Neural progenitor cell (in vitro differentiated cells): ENCODE results near the gene ANTXR1. TPM values are rescaled to one million over a fixed set of nuclear protein-coding genes. Genes with fewer than 3 reads are reported as not detected.
A peak's percentile ranks its signal among the peaks of the same experiment; 100 is the strongest.
"Not testable (repeated sequence)": the region's sequence is repeated elsewhere in the genome, so short reads cannot be mapped to it uniquely, and the experiment has no call there.

Source experiments
- DNase-seq: peaks from one replicate; pipeline ENCODE4 v3.0.0-alpha.2; 2016; ENCODE audit warnings: low spot score
- H2AFZ ChIP-seq: fragments of 200-600 bp; sonication (generic); replicated peaks from 2 replicates; pipeline ENCODE4 v1.6.1; 2016; ENCODE audit warnings: antibody characterized with exemption
- H3F3A ChIP-seq: fragments of 200-600 bp; sonication (generic); 2 replicates; pipeline ENCODE4 v1.6.1; 2016; ENCODE audit warnings: antibody characterized with exemption, low read depth
- H3K27ac ChIP-seq: fragments of 200-600 bp; sonication (generic); 2 replicates; pipeline ENCODE4 v1.5.1; 2016; ENCODE audit warnings: mild to moderate bottlenecking
- H3K27me3 ChIP-seq: fragments of 200-600 bp; sonication (generic); 2 replicates; pipeline ENCODE4 v1.6.1; 2016; ENCODE audit warnings: mild to moderate bottlenecking, moderate library complexity
- H3K36me3 ChIP-seq: fragments of 200-600 bp; sonication (generic); 2 replicates; pipeline ENCODE4 v1.5.1; 2016
- H3K4me1 ChIP-seq: fragments of 200-600 bp; sonication (generic); 2 replicates; pipeline ENCODE4 v1.6.1; 2016; ENCODE audit warnings: mixed run types
- H3K4me2 ChIP-seq: fragments of 200-600 bp; sonication (generic); 2 replicates; pipeline ENCODE4 v1.6.1; 2016
- H3K4me3 ChIP-seq: fragments of 200-600 bp; sonication (generic); 2 replicates; pipeline ENCODE4 v1.5.1; 2016
- H3K79me2 ChIP-seq: fragments of 200-600 bp; sonication (generic); 2 replicates; pipeline ENCODE4 v1.6.1; 2016; ENCODE audit warnings: low read depth
- H3K9ac ChIP-seq: fragments of 200-600 bp; sonication (generic); 2 replicates; pipeline ENCODE4 v1.6.1; 2016
- H3K9me3 ChIP-seq: fragments of 200-600 bp; sonication (generic); 2 replicates; pipeline ENCODE4 v1.5.1; 2016; ENCODE audit warnings: low read depth
- H4K20me1 ChIP-seq: fragments of 200-600 bp; sonication (generic); 2 replicates; pipeline ENCODE4 v1.6.1; 2016; ENCODE audit warnings: low read depth
- H3K27ac Mint-ChIP-seq: 3 replicates; pipeline ENCODE4 v1.8.0; 2021; ENCODE audit warnings: mixed read lengths
- H3K27me3 Mint-ChIP-seq: 2 replicates; pipeline ENCODE4 v1.8.0; 2022; ENCODE audit warnings: low read depth, mild to moderate bottlenecking, inconsistent platforms, moderate library complexity, mixed read lengths; ENCODE audit not compliant: insufficient read depth
- H3K36me3 Mint-ChIP-seq: 3 replicates; pipeline ENCODE4 v1.8.0; 2021; ENCODE audit warnings: mixed read lengths
- H3K4me1 Mint-ChIP-seq: 3 replicates; pipeline ENCODE4 v1.8.0; 2021; ENCODE audit warnings: mixed read lengths
- H3K4me3 Mint-ChIP-seq: 3 replicates; pipeline ENCODE4 v1.8.0; 2021; ENCODE audit warnings: mild to moderate bottlenecking, moderate library complexity, mixed read lengths
- H3K9me3 Mint-ChIP-seq: 3 replicates; pipeline ENCODE4 v1.8.0; 2020; ENCODE audit warnings: mixed read lengths
- CTCF ChIP-seq: fragments of 200-600 bp; sonication (generic); IDR thresholded peaks from 2 replicates; pipeline ENCODE4 v1.5.1; 2017; ENCODE audit warnings: antibody characterized with exemption, mild to moderate bottlenecking
- EZH2 ChIP-seq: fragments of 200-600 bp; sonication (generic); IDR thresholded peaks from 2 replicates; pipeline ENCODE4 v1.6.1; 2017; ENCODE audit warnings: antibody characterized with exemption, mild to moderate bottlenecking, moderate library complexity
- EZH2phosphoT487 ChIP-seq: fragments of 200-600 bp; sonication (generic); IDR thresholded peaks from 2 replicates; pipeline ENCODE4 v1.6.1; 2017; ENCODE audit warnings: antibody characterized with exemption
- total RNA-seq: library from RNA; depleted of rRNA; stranded (reverse); fragments of >200 nt; gene quantifications from 2 replicates; pipeline ENCODE4 v1.2.3, GENCODE V29; 2015; ENCODE audit warnings: low replicate concordance

ANTXR1 gene
- total RNA-seq, 1 donor from 2014 or later: 6.7 TPM

- H3K27me3 Mint-ChIP-seq: no peaks in the 10 kb centered on the region
- no peak for TF ChIP-seq CTCF
- no peak for TF ChIP-seq EZH2phosphoT487
- TF ChIP-seq EZH2: no peak
These were observed 214.7 kb downstream of the ANTXR1 start for GRCh38 chr2:69227716-69228115.

GRCh38 chr2:69230946-69231345 is 218.0 kb downstream of the ANTXR1 start:
- H3K9ac ChIP-seq, H3F3A ChIP-seq, H4K20me1 ChIP-seq, H3K4me2 ChIP-seq, H2AFZ ChIP-seq, H3K4me1 Mint-ChIP-seq, H3K27ac Mint-ChIP-seq, H3K4me3 Mint-ChIP-seq, H3K27ac ChIP-seq, H3K4me1 ChIP-seq, H3K9me3 Mint-ChIP-seq, H3K27me3 ChIP-seq, H3K27me3 Mint-ChIP-seq, DNase-seq, H3K4me3 ChIP-seq, H3K9me3 ChIP-seq, H3K79me2 ChIP-seq, H3K36me3 ChIP-seq: not testable (repeated sequence)
- peaks cover 13% of the 10 kb centered on the region for H3K36me3 Mint-ChIP-seq

More at GRCh38 chr2:69227716-69228115, 214.7 kb downstream of the ANTXR1 start:
- Histone ChIP-seq H3K36me3 (no peaks in the 10 kb centered on the region), H3K4me3 (no peak overlapping the region), H3F3A (no peaks in the 10 kb centered on the region), H3K4me1 (peaks cover 13% of the 10 kb centered on the region), H3K4me2 (no peak overlapping the region), H3K9me3 (no peaks in the 10 kb centered on the region), H2AFZ (no peak overlapping the region), H3K27me3 (no peaks in the 10 kb centered on the region), H4K20me1 (no peaks in the 10 kb centered on the region), H3K27ac (no peak overlapping the region), H3K79me2 (no peaks in the 10 kb centered on the region), H3K9ac (no peak overlapping the region)
- no peak overlapping the region for H3K4me3 Mint-ChIP-seq
- no peak overlapping the region for H3K27ac Mint-ChIP-seq
- DNase-seq: no peak
- H3K4me1 Mint-ChIP-seq: peaks cover 11% of the 10 kb centered on the region
- H3K36me3 Mint-ChIP-seq: peaks cover 15% of the 10 kb centered on the region
- no peaks in the 10 kb centered on the region for H3K9me3 Mint-ChIP-seq

- H3K27ac Mint-ChIP-seq: no peak overlapping the region
- H3K9me3 Mint-ChIP-seq: no peaks in the 10 kb centered on the region
- Histone ChIP-seq H3K79me2 (no peaks in the 10 kb centered on the region), H3K9ac (no peak overlapping the region), H3K27me3 (no peaks in the 10 kb centered on the region), H3K4me3 (no peak overlapping the region), H3K27ac (no peak overlapping the region), H3K36me3 (no peaks in the 10 kb centered on the region), H3F3A (no peaks in the 10 kb centered on the region), H3K4me2 (no peak overlapping the region), H2AFZ (peak overlapping the region; percentile 33), H4K20me1 (no peaks in the 10 kb centered on the region), H3K4me1 (no peaks in the 10 kb centered on the region), H3K9me3 (no peaks in the 10 kb centered on the region)
- no peaks in the 10 kb centered on the region for H3K4me1 Mint-ChIP-seq
- H3K4me3 Mint-ChIP-seq: no peak overlapping the region
- H3K27me3 Mint-ChIP-seq: no peaks in the 10 kb centered on the region
- no peak for TF ChIP-seq EZH2
- no peak for TF ChIP-seq CTCF
- no peak for TF ChIP-seq EZH2phosphoT487
- H3K36me3 Mint-ChIP-seq: peaks cover 13% of the 10 kb centered on the region
- DNase-seq: no peak
These were observed 218.8 kb downstream of the ANTXR1 start for GRCh38 chr2:69231612-69232277.

GRCh38 chr2:69235835-69236234 is 222.9 kb downstream of the ANTXR1 start:
- not testable (repeated sequence) for H3K4me1 Mint-ChIP-seq, H3K4me1 ChIP-seq, H3K4me3 ChIP-seq, H3K36me3 ChIP-seq, H3K27me3 Mint-ChIP-seq, H3K4me2 ChIP-seq, H3K4me3 Mint-ChIP-seq, H3K27ac Mint-ChIP-seq, H3K9me3 ChIP-seq, H3K27ac ChIP-seq, H3F3A ChIP-seq, H3K9ac ChIP-seq, DNase-seq, H3K9me3 Mint-ChIP-seq, H3K79me2 ChIP-seq, H4K20me1 ChIP-seq, H3K27me3 ChIP-seq, H2AFZ ChIP-seq
- peaks cover 22% of the 10 kb centered on the region for H3K36me3 Mint-ChIP-seq
